B cell (primary cell): ENCODE results near the gene PARN.

Experiments
- CTCF ChIP-seq: fragments of 200-600 bp; IDR thresholded peaks from one replicate; pipeline ENCODE4 v1.8.0; 2022; ENCODE audit warnings: antibody characterized with exemption, mild to moderate bottlenecking
- EZH2 ChIP-seq: IDR thresholded peaks from 2 replicates; pipeline ENCODE4 v1.6.1; 2012; ENCODE audit warnings: borderline replicate concordance, low read depth, mild to moderate bottlenecking, moderate library complexity, low read length; ENCODE audit not compliant: insufficient read depth, poor library complexity, severe bottlenecking

DNA sequence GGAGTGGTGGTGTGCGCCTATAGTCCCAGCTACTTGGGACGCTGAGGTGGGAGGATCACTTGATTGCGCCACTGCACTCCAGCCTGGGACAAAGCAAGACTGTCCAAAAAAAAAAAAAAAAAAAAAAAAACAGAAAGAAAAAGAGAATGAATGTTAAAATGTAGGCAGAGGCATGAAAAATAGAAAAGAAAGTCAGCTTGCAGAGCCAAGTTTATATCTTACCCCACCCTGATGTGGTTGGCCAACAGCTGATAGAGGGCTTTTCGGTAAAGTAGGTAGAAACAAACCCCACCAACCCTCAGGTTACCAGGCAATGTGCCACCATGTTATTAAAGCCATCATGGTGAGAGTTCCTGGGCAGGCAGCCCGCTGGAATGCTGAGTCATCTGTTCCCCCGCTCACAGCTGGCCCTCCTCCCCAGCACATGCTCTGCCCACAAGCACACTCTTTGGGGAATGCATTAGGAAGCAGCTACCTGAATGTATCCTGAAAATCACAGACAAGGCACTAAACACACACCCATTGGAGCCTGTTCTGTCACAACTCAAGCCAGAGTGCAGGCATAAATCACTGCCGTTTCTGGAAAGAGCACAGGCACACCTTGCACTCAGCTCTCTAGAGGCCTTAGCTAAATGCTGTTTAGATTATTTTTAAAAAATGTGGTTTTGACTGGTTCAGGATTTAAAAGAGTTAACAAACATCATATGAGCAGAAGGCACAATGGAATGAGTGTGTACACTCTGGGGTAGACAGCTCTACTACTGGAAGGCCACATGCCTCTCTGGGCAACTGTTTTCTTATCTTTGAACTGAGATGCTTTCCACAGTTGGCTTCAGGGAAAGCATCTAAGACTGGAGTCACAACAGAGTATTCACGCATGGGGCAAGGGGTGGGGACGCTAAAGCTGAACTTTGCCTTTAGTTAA, 128.5 kb downstream of the PARN start:
- TF ChIP-seq CTCF (no peak), EZH2 (no peak)
